Transverse colon (tissue), 3 donors: ENCODE measurements around the gene TULP3.

Source experiments
- CTCF ChIP-seq, 5 experiments: fragments of 200-600 bp in 3 of 5; fragments of 450-650 bp in 2 of 5; sonication (generic) in 3 of 5; IDR thresholded peaks; 1 replicate in 2 of 5; 2 replicates in 3 of 5; pipeline ENCODE4 v1.5.1; 2016 to 2017; ENCODE audit warnings: antibody characterized with exemption in 5 of 5, inconsistent platforms in 3 of 5, mild to moderate bottlenecking in 2 of 5, moderate library complexity in 1 of 5
- EP300 ChIP-seq: sonication (generic); formaldehyde crosslinking; IDR thresholded peaks from one replicate; pipeline ENCODE4 v1.6.1; 2017; ENCODE audit warnings: antibody characterized with exemption, low read depth

GRCh38 chr12:2933586-2933985 lies 42.9 kb downstream of the TULP3 start:
- TF ChIP-seq CTCF (IDR thresholded peaks at IDR 0.05) (no peak), EP300 (no peak)
